Stimulated activated naive CD4-positive, alpha-beta T cell (primary cell): ENCODE data around the gene TAF1C.
A peak's percentile ranks its signal among the peaks of the same experiment; 100 is the strongest.
"Not testable (repeated sequence)": the region's sequence is repeated elsewhere in the genome, so short reads cannot be mapped to it uniquely, and the experiment has no call there.

Experiments
- DNase-seq, 6 experiments: peaks; one replicate each; lab custom pipeline; 2025; lab: John Stamatoyannopoulos, UW

The TAF1C gene

GRCh38 chr16:84212154-84212553 lies 25.3 kb upstream of the TAF1C start:
- no peak for DNase-seq

- DNase-seq = no peak
These were observed 23.1 kb upstream of the TAF1C start for GRCh38 chr16:84209989-84210388.

- DNase-seq = no peak
These were observed 21.0 kb upstream of the TAF1C start for GRCh38 chr16:84207879-84208278.

- DNase-seq = no peak
These were observed 20.4 kb upstream of the TAF1C start for GRCh38 chr16:84207251-84207650.

- no peak for DNase-seq
These were observed 19.3 kb upstream of the TAF1C start for GRCh38 chr16:84205976-84206691.

GRCh38 chr16:84205123-84205522 lies 18.3 kb upstream of the TAF1C start:
- not testable (repeated sequence) for DNase-seq

- not testable (repeated sequence) for DNase-seq
These were observed 17.7 kb upstream of the TAF1C start for GRCh38 chr16:84204551-84204950.

- no peak for DNase-seq
These were observed 13.0 kb upstream of the TAF1C start for GRCh38 chr16:84199861-84200260.

- DNase-seq = no peak
These were observed 12.2 kb upstream of the TAF1C start for GRCh38 chr16:84199097-84199496.

- no peak for DNase-seq
These were observed 11.5 kb upstream of the TAF1C start for GRCh38 chr16:84198401-84198800.

- no peak for DNase-seq
These were observed 10.7 kb upstream of the TAF1C start for GRCh38 chr16:84197466-84198128.

- no peak for DNase-seq
These were observed 10.0 kb upstream of the TAF1C start for GRCh38 chr16:84196727-84197394.

GRCh38 chr16:84196101-84196500 lies 9.2 kb upstream of the TAF1C start:
- no peak for DNase-seq

GRCh38 chr16:84195201-84196093 lies 8.6 kb upstream of the TAF1C start:
- no peak for DNase-seq

GRCh38 chr16:84194470-84195200 lies 7.8 kb upstream of the TAF1C start:
- DNase-seq = peak in 5 of 6 experiments; percentile 5 to 41 (median 32)

- no peak for DNase-seq
These were observed 7.2 kb upstream of the TAF1C start for GRCh38 chr16:84194018-84194417.

GRCh38 chr16:84193480-84193879 lies 6.6 kb upstream of the TAF1C start:
- DNase-seq = peak in 2 of 6 experiments; percentile 18 to 20

GRCh38 chr16:84191466-84191865 lies 4.6 kb upstream of the TAF1C start:
- no peak for DNase-seq

GRCh38 chr16:84190731-84191388 lies 4.0 kb upstream of the TAF1C start, which contains the start of gene ADAD2:
Gene ADAD2 (plus strand): TSS chr16:84191157. CDS start chr16:84191231, 74 bp downstream.
- DNase-seq = no peak

- DNase-seq = no peak
These were observed 2.1 kb downstream of the TAF1C start for GRCh38 chr16:84184775-84185174.
